Measurements from ENCODE around the gene DOCK9. TPM values are rescaled to one million over a fixed set of nuclear protein-coding genes. Genes with fewer than 3 reads are reported as not detected.

Gene DOCK9
- total RNA-seq, 1 donor from 2014 or later: 25.5 TPM

GRCh38 chr13:98939660-98940191 is 38.1 kb downstream of the DOCK9 start:
- intact Hi-C loops (cut with micrococcal nuclease): no loop called here
- no peak overlapping the region for H3K27ac Mint-ChIP-seq
- H3K9me3 Mint-ChIP-seq: peaks cover 3% of the 10 kb centered on the region
- peaks cover under 1% of the 10 kb centered on the region for H3K36me3 Mint-ChIP-seq (ENCODE audit: low read depth)
- ChIA-PET POLR2A (no interaction called here), CTCF (no interaction called here)
- ATAC-seq (ENCODE audit: low read depth): no peak
- no peak for DNase-seq
- H3K4me3 Mint-ChIP-seq: no peak overlapping the region
- no peaks in the 10 kb centered on the region for H3K27me3 Mint-ChIP-seq
- H3K4me1 Mint-ChIP-seq: no peaks in the 10 kb centered on the region
- TF ChIP-seq, protein P1, sequence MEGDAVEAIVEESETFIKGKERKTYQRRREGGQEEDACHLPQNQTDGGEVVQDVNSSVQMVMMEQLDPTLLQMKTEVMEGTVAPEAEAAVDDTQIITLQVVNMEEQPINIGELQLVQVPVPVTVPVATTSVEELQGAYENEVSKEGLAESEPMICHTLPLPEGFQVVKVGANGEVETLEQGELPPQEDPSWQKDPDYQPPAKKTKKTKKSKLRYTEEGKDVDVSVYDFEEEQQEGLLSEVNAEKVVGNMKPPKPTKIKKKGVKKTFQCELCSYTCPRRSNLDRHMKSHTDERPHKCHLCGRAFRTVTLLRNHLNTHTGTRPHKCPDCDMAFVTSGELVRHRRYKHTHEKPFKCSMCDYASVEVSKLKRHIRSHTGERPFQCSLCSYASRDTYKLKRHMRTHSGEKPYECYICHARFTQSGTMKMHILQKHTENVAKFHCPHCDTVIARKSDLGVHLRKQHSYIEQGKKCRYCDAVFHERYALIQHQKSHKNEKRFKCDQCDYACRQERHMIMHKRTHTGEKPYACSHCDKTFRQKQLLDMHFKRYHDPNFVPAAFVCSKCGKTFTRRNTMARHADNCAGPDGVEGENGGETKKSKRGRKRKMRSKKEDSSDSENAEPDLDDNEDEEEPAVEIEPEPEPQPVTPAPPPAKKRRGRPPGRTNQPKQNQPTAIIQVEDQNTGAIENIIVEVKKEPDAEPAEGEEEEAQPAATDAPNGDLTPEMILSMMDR (IDR thresholded peaks at IDR 0.05): no peak

- TF ChIP-seq, protein P1 (IDR thresholded peaks at IDR 0.05): no peak
- no peak for DNase-seq
- peaks cover 7% of the 10 kb centered on the region for H3K9me3 Mint-ChIP-seq
- POLR2A ChIA-PET: no interaction called here
- ATAC-seq (ENCODE audit: low read depth): no peak
- H3K4me3 Mint-ChIP-seq: no peak overlapping the region
- H3K36me3 Mint-ChIP-seq (ENCODE audit: low read depth): peaks cover 7% of the 10 kb centered on the region
- H3K4me1 Mint-ChIP-seq: no peaks in the 10 kb centered on the region
- intact Hi-C loops (cut with micrococcal nuclease): no loop called here
- no peaks in the 10 kb centered on the region for H3K27me3 Mint-ChIP-seq
- CTCF ChIA-PET: no interaction called here
- H3K27ac Mint-ChIP-seq: no peak overlapping the region
Observed at GRCh38 chr13:98938801-98939200, 39.1 kb downstream of the DOCK9 start.

DNA sequence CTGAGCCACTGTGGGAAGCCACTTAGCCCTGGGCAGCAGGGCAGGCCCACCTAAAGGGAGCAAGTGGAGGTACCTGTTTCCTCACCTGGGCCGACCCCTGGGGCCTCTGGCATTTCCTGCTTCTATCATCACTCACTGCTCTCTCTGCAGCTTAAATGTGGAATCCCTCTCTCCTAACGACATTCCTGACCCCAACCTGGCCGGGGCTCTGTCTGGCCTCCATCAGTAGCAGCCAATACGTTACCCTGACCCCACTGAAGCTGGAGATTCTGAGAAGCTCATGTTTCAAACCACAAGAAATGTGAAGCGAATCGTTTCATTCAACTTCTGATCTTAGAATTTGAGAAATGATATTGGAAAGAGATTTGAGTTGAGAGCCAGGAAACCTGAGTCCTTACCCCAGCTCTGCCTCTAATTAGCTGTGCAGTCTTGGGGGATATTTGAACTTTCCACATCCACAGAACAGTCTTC is 39.9 kb downstream of the DOCK9 start:
- Mint-ChIP-seq H3K9me3 (peaks cover 12% of the 10 kb centered on the region), H3K27me3 (no peaks in the 10 kb centered on the region), H3K4me3 (no peak overlapping the region), H3K36me3 (ENCODE audit: low read depth) (peaks cover 9% of the 10 kb centered on the region), H3K27ac (no peak overlapping the region), H3K4me1 (no peaks in the 10 kb centered on the region)
- ATAC-seq (ENCODE audit: low read depth): no peak
- TF ChIP-seq, protein P1 (IDR thresholded peaks at IDR 0.05): no peak
- ChIA-PET CTCF (no interaction called here), POLR2A (interaction anchor here (0.6 kb wide), 1 partner anchor 604 kb away, joined by 3 read pairs; no protein-coding TSS in a partner anchor)
- DNase-seq: no peak
- intact Hi-C loops (cut with micrococcal nuclease): no loop called here

DNA sequence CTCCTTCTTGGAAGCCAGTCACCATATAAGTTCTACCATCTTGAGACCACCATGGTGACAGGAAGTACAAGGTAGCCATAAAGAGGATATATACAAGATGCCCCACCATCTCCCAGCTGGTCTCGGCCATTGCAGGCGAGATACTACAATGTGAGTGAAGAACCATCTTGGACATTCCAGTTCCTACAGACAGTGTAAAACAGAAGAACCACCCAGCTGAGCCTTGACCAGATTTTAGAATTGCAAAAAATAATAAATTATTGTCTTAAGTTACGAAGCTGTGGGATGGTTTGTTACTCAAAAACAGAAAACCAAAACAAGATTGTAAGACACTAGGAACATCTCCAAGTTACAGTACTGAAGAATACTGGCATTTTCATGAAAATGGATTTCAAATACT is 43.6 kb downstream of the DOCK9 start:
- intact Hi-C loops (cut with micrococcal nuclease): no loop called here
- peaks cover 9% of the 10 kb centered on the region for H3K36me3 Mint-ChIP-seq (ENCODE audit: low read depth)
- H3K4me1 Mint-ChIP-seq: peaks cover 7% of the 10 kb centered on the region
- no peaks in the 10 kb centered on the region for H3K27me3 Mint-ChIP-seq
- TF ChIP-seq, protein P1 (IDR thresholded peaks at IDR 0.05): no peak
- H3K4me3 Mint-ChIP-seq: no peak overlapping the region
- ChIA-PET CTCF (no interaction called here), POLR2A (no interaction called here)
- ATAC-seq (ENCODE audit: low read depth) (no peak), DNase-seq (no peak)
- H3K9me3 Mint-ChIP-seq: peaks cover 12% of the 10 kb centered on the region
- no peak overlapping the region for H3K27ac Mint-ChIP-seq

DNA sequence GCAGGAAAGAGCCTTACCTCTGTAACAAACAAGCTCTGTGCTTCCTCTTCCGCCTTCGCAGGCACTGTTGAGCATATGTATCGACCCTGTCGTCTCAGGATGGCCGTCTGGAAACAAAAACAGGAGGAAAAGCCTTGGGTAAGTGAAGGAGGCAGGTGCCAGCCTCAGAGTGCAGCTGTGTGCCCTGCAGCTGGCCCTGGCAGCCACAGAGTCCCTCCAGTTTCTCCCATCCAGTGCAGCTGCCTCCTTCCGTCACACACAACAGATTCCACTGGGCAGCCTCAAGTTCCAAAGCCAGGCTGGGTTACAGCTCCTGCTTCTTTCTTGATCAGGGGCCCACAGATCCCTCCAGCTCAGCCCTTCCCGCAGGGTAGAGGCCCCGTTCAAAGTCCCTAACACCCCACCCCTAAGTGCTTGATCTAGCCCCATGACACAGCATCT is 47.7 kb downstream of the DOCK9 start:
- H3K27me3 Mint-ChIP-seq: no peaks in the 10 kb centered on the region
- intact Hi-C loops (cut with micrococcal nuclease): no loop called here
- H3K9me3 Mint-ChIP-seq: peaks cover 12% of the 10 kb centered on the region
- TF ChIP-seq, protein P1 (IDR thresholded peaks at IDR 0.05): no peak
- peak overlapping the region; percentile 46 for H3K27ac Mint-ChIP-seq
- peaks cover 7% of the 10 kb centered on the region for H3K4me1 Mint-ChIP-seq
- ChIA-PET CTCF (no interaction called here), POLR2A (no interaction called here)
- no peak for DNase-seq
- peak overlapping the region; percentile 77 for H3K4me3 Mint-ChIP-seq
- H3K36me3 Mint-ChIP-seq (ENCODE audit: low read depth): peaks cover 9% of the 10 kb centered on the region
- ATAC-seq (ENCODE audit: low read depth): no peak
